ENCODE results near the gene ICOS. TPM values are rescaled to one million over a fixed set of nuclear protein-coding genes. Genes with fewer than 3 reads are reported as not detected.
"Not testable (repeated sequence)": the region's sequence is repeated elsewhere in the genome, so short reads cannot be mapped to it uniquely, and the experiment has no call there.

ICOS gene
- total RNA-seq, 4 donors from 2014 or later: 0.75 to 3.2 (median 1.0) TPM; not detected in 1

DNA sequence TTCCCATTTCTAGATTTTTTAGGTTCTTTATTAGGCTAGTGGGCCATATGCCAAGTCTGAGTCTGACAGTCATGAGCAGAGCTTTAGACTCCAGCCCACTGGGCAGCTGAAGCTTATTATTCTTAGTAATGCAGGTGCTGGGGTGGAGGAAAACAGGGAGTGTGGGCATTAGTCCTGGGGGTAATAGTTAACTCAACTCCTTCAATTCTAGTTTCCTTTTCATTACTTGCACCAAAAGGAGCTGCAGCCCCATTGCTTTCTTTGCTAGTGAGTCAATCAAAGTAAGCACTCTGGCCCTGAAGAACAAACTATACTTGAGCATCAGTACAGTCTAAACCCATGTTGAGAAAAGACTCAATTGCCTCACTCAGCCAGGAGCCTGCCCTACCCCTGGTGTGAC lies 35.5 kb downstream of the ICOS start:
- TF ChIP-seq, protein P1, sequence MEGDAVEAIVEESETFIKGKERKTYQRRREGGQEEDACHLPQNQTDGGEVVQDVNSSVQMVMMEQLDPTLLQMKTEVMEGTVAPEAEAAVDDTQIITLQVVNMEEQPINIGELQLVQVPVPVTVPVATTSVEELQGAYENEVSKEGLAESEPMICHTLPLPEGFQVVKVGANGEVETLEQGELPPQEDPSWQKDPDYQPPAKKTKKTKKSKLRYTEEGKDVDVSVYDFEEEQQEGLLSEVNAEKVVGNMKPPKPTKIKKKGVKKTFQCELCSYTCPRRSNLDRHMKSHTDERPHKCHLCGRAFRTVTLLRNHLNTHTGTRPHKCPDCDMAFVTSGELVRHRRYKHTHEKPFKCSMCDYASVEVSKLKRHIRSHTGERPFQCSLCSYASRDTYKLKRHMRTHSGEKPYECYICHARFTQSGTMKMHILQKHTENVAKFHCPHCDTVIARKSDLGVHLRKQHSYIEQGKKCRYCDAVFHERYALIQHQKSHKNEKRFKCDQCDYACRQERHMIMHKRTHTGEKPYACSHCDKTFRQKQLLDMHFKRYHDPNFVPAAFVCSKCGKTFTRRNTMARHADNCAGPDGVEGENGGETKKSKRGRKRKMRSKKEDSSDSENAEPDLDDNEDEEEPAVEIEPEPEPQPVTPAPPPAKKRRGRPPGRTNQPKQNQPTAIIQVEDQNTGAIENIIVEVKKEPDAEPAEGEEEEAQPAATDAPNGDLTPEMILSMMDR (IDR thresholded peaks at IDR 0.05): no peak
- ATAC-seq (ENCODE audit: low FRiP score) (no peak), DNase-seq (ENCODE audit: low spot score) (no peak)

DNA sequence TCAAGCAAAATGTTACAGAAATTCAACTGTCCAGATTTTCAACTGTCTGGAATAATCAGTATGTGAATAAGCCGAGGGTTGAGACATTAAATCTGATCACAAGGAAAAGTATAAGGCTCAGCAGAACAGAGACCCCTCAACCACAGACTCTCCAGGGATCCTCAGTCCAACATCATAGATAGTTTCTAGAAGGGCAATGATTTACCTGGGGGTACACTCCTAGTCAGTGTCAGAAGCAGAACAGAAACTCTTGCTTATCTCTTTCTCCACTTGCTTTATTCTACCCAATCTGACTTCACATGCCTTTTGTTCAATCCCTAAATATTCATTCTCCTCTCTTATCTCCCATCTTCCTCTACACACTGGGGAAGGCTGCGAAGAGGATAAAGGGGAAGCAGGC lies 36.4 kb downstream of the ICOS start:
- TF ChIP-seq, protein P1 (IDR thresholded peaks at IDR 0.05): no peak
- DNase-seq (ENCODE audit: low spot score): no peak
- no peak for ATAC-seq (ENCODE audit: low FRiP score)

DNA sequence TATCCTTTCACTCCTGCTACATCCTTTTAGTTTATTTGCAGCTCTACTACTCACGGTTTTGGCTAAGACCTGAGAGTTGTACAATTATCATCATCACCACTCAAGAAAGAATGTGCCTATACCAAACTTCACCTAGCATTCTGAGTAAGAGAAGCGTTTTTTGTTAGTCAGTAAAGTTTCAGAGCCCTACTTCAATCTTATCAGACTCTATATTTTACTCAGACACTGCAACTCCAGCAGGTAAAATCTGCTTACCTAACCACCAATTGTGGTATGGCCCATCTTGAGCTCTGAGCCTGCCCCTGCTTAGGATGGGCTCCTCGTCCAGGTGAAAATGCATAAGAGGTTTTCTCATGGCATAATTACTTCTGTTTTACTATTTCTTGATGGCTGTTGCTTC lies 37.1 kb downstream of the ICOS start:
- ATAC-seq (ENCODE audit: low FRiP score) (no peak), DNase-seq (ENCODE audit: low spot score) (no peak)
- TF ChIP-seq, protein P1 (IDR thresholded peaks at IDR 0.05): no peak

DNA sequence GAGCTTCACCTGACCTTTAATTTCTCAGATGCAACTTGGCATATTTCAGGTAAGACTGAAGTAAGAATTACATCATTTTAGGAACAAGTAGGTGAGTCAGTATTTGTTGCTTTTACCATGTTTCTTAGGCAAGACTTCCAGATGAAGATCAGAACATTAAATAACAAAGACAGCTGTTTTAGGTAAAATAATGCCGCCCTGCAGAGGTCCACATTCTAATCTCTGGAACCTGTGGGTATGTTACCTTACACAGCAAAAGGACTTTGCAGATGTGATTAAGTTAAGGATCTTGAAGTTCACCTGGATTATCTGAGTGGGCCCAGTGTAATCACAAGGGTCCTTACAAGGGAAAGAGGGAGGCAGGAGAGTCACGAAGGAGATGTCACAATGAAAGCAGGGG lies 39.3 kb downstream of the ICOS start:
- ATAC-seq (ENCODE audit: low FRiP score) (no peak), DNase-seq (ENCODE audit: low spot score) (no peak)
- TF ChIP-seq, protein P1 (IDR thresholded peaks at IDR 0.05): no peak

DNA sequence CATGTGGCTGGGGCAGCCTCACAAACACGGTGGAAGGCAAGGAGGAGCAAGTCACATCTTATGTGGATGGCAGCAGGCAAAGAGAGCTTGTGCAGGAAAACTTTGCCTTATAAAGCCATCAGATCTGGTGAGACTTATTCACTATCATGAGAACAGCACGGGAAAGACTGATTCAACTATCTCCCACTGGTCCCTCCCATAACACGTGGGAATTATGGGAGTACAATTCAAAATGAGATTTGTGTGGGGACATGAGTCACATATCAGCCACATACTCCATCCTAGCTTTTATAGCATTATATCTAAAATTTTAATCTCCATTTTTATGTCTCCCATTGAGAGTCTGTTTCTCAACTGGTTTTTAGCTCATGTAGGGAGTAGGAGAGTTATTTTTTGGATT lies 45.7 kb downstream of the ICOS start:
- ATAC-seq (ENCODE audit: low FRiP score): no peak
- TF ChIP-seq, protein P1 (IDR thresholded peaks at IDR 0.05): no peak

DNA sequence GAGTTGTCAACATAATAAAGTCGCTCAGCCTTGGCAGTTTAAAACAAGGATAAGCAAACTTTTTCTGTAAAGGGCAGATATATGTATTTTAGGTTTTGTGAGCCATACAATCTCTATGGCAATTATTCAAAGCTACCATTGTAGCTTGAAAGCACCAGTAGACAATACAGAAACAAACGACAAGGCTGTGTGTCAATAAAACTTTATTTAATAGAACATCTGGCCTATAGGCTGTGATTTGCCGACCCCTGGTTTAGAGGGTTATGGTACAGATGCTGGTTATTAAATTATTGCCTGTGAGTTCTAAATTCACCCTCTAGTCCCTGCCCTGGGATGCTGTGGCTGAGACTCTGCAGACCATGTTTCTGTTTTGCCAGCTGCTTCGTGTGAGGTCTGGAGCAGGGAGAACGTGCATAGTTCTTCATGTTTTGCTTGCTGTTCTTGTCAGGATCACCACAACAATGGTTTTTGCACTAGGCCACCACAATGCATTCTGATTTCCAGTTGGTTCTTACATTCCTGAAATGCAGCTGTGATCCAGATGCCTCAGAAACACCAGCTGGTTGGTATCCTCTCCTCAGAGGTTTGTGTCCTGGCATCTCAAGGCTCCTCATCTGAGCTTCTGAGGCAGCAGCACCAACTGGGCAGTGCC lies 46.6 kb downstream of the ICOS start:
- ATAC-seq (ENCODE audit: low FRiP score) (no peak), DNase-seq (ENCODE audit: low spot score) (no peak)
- TF ChIP-seq, protein P1 (IDR thresholded peaks at IDR 0.05): no peak

More for the DNA sequence above, 45.7 kb downstream of the ICOS start:
- DNase-seq (ENCODE audit: low spot score): no peak

DNA sequence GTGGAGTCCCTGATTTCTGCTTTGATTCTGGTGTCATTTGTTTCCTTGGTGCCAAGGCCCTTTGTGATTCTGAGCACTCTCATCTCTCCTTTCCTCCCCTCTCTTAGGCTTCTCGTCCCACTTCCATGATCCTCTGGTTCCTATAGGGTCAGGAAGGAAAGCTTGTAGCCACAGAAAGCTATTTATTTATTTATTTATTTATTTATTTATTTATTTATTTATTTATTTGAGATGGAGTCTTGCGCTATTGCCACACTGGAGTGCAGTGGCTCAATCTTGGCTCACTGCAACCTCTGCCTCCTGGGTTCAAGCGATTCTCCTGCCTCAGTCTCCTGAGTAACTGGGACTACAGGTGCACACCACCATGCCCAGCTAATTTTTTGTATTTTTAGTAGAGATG lies 49.4 kb downstream of the ICOS start:
- not testable (repeated sequence) for ATAC-seq (ENCODE audit: low FRiP score); DNase-seq (ENCODE audit: low spot score)

Data from omental fat pad (tissue), 4 donors.